HG02571 (cell line): Measurements from ENCODE around the gene SPDYE17.
"Not testable (repeated sequence)": the region's sequence is repeated elsewhere in the genome, so short reads cannot be mapped to it uniquely, and the experiment has no call there.

Experiments
- ATAC-seq: cut with Tn5 transposase; IDR thresholded peaks from one replicate; pipeline ENCODE4 v1.9.1; 2021; ENCODE audit warnings: mild to moderate bottlenecking, moderate library complexity; ENCODE audit not compliant: unreplicated experiment

SPDYE17 gene

GRCh38 chr7:77032261-77032660 is at the start of gene SPDYE17:
SPDYE17 (minus strand) TSS chr7:77032361; CDS start chr7:77030570, 1,791 bp downstream.
- not testable (repeated sequence) for ATAC-seq

DNA sequence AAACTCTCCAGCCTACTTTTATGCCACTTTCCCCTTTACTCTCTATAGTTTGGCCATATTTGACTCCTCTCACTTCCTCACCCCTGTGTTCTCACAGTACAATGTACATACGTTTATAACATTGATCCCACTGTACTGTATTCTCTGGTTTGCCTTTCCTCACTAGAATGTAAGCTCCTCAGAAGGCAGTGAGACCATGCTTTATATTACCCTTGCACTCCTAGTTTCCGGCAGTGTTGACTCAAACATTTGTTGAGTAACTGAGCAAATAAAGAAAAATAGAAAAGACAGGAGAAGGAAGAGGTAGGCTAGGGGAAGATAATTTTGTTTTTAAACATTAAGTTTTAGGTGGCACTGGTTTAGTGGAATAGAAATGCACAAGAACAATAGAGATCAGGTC is 48.1 kb upstream of the SPDYE17 start:
- ATAC-seq, result not testable (repeated sequence)

- not testable (repeated sequence) for ATAC-seq
Observed at GRCh38 chr7:77079624-77080023, 47.5 kb upstream of the SPDYE17 start.

DNA sequence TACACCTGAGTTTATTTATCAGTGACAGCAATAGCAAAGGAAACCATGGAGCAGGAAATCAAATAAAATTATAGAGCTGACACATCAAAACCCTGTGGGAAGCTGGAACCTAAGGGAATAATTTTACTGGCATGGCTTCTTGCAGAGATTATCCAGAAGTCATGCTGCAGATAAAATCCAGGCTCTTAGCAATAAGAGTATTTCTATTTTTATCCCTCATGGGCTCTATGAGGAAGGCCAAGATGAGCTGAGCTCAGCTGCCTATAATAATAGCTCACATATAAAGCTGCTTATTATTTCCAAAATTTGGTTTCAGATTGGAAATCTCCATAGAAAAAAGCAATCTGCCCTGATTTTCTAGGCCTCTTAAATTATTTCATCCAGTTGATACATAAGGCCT is 47.0 kb upstream of the SPDYE17 start:
- ATAC-seq, result not testable (repeated sequence)

- not testable (repeated sequence) for ATAC-seq
Observed at GRCh38 chr7:77077060-77077459, 44.9 kb upstream of the SPDYE17 start.

- not testable (repeated sequence) for ATAC-seq
Observed at GRCh38 chr7:77074786-77075396, 42.7 kb upstream of the SPDYE17 start.

GRCh38 chr7:77071108-77071507 is 38.9 kb upstream of the SPDYE17 start:
- not testable (repeated sequence) for ATAC-seq

DNA sequence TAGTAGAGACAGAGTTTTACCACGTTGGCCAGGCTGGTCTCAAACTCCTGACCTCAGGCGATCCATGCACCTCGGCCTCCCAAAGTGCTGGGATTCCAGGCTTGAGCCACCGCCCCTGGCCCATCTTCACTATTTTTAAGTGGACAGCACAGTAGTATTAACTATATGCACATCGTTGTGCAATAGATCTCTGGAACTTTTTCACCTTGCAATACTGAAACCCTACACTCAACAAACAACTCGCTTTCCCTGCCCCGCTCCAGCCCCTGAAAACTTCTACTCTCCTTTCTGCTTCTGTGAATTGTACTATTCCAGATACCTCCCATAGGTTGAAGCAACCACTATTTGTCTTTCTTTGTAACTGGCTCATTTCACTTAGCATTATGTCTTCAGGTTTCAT is 33.7 kb upstream of the SPDYE17 start:
- ATAC-seq, result not testable (repeated sequence)

GRCh38 chr7:77063732-77064131 is 31.6 kb upstream of the SPDYE17 start:
- ATAC-seq, result not testable (repeated sequence)

DNA sequence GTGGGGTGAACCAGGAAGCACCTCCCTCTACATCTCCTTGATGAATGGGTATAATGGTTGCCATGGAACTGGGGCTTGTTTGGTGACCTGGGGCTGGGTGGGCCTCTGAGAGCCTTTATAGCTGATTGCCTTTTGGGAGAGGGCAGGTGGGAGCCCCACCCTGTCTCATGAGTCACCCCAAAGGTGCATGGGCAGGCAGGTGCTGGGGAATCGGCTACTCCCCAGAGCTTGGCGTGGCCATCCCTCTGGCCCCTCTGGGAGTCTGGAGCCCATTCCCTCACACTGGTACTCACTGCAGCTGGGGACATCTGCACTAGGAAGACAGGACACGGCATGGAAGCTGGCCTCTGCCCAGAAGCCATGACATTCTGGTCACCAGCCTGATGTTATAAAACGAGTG is 30.4 kb upstream of the SPDYE17 start, which contains the start of gene SPDYE18:
SPDYE18 (minus strand) TSS at position 2 of the 400 bp plus-strand sequence. CDS start 2,046 bp downstream, outside the sequence.
- not testable (repeated sequence) for ATAC-seq

- not testable (repeated sequence) for ATAC-seq
Observed at GRCh38 chr7:77026349-77026748, 5.8 kb downstream of the SPDYE17 start.

DNA sequence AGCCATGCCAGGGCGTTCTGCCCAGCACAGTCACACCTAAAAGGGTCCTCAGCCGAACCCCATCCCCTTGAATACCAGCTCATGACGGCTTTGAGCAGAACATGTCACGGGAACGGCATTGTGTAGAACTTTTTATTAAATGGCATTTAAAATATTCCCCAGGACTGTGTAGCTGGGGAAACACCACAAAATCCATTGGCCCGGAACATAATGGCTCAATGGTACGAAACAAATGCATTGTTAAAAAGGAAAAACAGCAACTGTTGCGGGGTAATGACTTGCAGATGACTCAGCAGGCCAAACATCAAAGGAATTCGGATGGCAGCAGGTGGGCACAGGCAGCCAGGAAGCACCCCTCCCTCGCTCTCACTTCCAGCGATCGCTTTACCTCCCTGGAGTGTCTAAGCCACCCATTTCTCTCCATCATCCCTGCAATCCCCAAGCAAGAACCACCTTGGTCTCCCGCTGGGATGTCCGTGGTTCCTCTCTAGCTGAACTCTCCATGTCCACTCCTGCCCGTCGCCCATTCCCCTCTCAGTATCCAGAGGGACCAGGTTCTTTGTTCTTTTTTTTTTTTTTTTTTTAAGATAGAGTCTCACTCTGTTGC is 22.0 kb downstream of the SPDYE17 start:
- not testable (repeated sequence) for ATAC-seq

DNA sequence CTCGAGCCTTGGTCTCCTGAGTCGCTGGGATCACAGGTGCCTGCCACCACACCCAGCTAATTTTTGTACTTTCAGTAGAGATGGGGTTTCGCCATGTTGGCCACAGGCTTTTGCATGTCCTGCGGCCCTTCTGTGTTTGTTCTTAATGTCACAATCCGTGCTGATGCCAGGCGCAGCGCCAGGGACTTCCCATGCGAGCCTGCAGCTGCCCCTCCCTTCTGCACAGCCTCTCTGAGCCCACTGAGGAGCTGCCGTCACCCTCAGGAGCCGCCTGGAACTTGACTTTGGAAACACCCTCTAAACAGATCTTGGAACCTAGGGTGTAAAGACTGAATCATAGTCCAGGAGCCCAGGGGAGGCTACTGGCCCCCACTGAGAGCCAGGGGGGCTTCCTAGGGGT is 24.2 kb downstream of the SPDYE17 start:
- ATAC-seq, result not testable (repeated sequence)

DNA sequence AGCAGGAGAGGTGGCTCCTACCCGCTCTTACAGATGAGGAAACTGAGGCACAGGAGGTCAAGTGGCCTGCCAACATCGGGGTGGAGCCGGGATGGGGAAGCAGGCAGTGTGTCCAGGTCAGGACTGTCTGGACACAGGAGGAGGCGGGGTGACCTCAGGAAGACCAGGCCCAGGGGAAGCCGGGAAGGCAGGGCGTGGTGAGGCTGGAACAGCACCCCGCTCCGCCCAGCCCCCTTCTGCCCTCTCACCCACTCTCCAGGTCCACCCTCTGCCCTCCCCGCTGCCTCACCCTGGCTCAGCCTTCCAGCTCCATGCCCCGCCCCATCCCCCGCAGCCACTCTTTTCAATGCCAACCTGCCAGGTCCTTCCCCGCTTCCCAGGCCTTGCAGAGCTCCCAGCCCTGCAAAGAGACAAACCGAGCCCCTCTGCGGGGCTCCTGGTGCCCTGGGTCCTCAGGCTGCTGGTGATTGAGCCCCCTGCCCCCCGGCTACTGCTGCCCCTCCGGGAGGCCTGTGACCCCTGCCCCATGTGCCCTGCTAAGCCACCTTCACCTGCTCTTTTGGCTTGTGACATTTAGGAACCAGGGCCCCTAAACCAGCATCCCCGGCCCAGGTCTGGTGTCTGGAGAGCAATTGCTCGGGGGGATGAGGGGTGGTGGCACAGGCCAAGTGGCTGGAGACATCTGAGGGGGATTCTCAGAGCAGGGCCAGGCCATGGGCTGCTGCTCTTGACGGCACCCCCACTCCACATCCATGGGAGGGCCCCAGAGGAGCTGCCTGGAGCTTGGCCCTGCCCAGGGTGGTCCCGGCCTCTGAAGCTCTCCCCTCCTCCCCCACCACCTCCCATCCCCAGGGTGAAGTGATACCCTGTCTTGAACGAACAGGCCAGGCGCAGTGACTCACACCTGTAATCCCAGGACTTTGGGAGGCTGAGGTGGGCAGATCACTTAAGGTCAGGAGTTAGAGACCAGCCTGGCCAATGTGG is 25.7 kb downstream of the SPDYE17 start:
- not testable (repeated sequence) for ATAC-seq

- ATAC-seq, result not testable (repeated sequence)
Observed at GRCh38 chr7:77005461-77006057, 26.6 kb downstream of the SPDYE17 start.

GRCh38 chr7:77004151-77004550 is 28.0 kb downstream of the SPDYE17 start:
- not testable (repeated sequence) for ATAC-seq

DNA sequence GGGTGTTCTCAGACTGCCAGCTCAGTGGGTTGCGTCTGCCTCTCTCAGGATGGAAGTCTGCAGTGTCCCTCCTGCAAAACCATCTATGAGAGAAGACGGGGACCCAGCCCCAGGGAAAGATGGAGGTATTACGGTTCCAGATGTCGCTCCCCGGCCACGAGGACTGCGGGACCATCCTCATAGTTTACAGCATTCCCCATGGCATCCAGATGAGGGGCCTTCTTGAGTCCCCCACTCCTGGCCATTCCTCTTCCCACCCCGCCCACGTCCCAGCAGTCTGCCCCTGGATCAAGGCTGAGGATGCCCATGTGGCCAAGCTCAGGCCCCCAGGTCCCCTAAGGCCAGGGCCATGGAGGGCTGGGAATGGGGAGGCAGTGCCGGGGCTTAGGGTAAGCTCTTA is 28.9 kb downstream of the SPDYE17 start:
- not testable (repeated sequence) for ATAC-seq

DNA sequence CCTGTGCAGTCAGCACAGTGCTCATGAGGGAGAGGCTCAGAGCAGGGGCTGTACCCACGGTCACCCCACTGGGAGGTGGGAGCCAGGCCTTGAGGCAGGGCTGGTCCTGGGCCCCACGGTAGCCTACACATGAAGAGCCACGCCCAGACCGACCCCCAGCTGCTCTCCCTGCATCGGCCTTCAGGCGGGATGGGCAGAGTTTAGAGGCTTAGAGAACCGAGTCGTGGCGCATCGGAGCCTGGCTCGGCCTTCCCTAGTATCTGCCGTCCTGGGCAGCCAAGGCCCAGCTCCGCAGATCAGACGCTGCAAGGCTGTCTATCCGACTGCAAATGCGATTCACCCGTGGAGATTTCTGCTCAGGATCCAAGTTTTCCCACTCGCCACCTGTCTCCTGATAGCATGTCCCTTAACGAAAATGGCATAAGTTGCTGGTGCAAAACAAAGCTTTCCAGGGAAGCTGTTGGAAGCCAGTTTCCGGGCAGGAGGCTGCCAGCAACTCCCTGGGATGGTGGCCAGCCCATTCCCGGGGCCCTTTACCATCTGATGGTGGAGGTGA is 29.4 kb downstream of the SPDYE17 start:
- ATAC-seq, result not testable (repeated sequence)

DNA sequence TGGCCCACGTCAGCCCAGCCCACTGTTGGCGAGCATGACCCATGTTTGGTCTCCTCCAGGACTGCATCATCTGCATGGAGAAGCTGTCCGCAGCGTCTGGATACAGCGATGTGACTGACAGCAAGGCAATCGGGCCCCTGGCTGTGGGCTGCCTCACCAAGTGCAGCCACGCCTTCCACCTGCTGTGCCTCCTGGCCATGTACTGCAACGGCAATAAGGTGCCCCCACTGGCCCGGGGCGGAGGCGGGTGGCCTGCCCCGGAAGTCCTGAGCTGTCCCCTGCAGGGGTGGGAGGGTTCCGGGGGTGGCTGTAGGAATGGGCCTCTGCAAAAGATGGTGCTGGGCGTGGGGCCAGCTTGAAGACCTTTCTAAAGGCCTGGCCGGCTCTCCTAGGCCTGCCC is 30.1 kb downstream of the SPDYE17 start:
- ATAC-seq, result not testable (repeated sequence)

GRCh38 chr7:76999474-77000107 is 32.6 kb downstream of the SPDYE17 start:
- ATAC-seq, result not testable (repeated sequence)
